MV-4-11 (cell line): ENCODE results near the gene MINDY4.

ENCODE experiments used
- DNase-seq: peaks from one replicate; lab custom pipeline; 2025; lab: John Stamatoyannopoulos, UW

Gene MINDY4

DNA sequence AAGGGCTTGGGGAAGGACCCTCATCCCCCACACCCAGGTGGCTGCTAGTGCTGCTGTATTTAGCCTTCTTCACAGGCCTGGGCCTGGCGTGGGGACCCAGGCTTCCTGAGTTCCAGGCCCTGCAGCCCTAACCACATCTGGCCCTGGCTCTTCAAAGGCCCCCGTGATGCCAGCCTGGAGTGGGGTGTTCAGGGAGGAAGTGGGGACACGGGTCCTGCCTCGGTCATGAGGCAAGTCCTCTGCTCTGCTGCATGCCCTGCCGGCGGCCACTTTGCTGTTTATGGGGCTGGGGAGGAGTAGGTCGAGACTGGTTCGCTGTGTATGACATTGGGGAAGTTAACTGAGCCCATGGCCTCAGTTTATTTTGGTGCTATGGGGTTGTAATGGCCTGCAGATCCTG lies 131.9 kb downstream of the MINDY4 start:
- no peak for DNase-seq

DNA sequence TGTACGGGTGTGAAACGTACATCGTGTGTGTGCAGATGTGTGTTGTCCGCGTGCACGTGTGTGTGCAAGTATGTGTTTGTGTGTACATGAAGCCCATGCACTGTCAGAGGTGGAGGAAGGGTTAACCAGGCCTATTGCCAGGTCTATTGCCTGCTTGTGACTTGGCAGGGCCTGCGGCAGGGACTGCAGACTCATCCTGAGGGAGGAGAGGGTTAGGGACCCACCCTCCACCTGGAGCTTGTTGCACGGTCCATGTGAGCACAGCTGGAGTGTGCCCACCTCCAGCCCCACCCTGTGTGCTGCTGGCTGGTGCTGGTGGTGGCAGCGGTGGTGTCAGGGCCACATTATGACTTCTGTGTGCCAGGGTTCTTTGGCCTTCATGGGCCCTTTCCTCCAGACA lies 133.3 kb downstream of the MINDY4 start:
- no peak for DNase-seq

DNA sequence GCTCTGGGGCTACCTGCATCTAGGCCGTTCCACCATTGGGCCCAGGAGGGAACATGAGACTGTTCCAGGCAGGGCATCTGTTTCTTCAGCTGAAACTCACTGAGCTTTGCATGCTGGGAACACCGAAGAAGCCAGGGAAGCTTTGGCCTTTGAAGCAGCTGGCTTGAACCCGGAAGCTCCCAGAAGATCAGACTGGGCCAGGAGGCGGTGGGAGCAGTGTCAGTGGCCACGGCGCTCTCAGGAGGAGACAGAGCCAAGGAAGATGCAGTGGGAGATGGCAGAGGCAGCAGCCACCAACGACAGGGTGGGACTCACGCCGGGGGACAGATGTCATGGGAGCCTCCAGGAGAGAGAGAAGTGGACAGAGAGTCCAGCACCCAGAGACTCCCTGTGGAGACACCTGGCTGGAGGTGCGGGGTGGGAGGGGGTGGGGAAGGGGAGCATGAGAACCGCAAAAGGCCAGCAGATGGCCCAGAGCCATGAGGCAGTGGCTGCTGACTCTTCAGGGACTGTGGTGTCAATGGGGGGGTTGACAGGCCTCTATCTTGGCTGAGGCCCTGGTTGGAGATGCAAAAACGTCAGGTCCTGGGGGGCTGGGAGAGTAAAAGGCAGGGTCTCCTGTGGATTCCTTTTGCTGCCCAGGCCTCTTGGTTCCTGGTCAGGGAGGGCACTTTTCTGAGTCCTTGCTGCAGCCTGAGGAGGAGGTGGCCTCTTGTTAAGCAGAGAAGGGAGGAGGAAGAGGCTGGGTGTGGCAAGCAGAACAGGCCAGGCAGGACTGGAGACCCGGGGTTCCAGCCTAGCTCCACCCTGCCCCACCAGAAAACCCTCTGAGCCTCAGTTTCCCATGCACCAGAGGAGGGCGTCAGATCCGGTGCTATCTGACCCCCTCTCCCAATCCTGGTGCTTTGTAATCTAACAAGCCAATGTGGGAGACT lies 134.1 kb downstream of the MINDY4 start:
- DNase-seq: no peak

GRCh38 chr7:30906014-30906413 lies 134.8 kb downstream of the MINDY4 start:
- no peak for DNase-seq

DNA sequence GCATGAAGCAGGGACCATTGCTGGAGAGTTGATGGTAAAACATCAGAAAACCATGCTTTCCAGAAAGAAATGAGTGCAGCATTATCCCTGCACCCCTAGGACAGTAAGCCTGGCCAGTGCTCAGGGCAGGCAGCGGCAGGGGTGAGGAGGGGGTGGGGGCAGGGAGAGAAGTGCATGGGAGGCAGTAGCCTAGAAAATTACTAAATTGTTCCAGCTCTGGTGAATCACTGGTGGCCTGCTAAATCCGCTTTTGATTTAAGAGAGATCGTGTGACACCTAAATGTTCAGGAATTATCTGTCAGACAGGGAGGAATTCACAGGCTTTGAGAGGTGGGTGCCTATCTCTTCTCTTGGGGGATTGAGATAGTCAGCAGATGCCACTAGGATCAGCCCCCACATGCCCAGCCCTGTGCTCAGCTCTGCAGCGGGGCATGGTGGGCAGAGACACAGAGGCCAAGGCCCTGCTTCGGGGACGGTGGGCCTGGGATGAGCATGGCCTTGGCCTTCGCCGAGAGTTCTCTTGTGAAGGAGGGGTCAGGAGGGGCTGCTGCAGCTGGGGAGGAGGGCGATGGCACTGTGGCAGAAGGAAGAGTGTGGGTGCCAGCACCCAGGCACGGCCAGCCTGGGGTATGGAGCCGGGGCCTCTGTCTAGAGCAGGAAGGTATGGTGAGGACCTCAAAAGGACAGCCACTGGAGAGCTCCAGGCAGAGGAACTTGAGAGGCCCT lies 135.5 kb downstream of the MINDY4 start:
- DNase-seq: no peak

- no peak for DNase-seq
Observed at GRCh38 chr7:30907527-30908267, 136.5 kb downstream of the MINDY4 start.

GRCh38 chr7:30908681-30909080 lies 137.5 kb downstream of the MINDY4 start:
- no peak for DNase-seq

DNA sequence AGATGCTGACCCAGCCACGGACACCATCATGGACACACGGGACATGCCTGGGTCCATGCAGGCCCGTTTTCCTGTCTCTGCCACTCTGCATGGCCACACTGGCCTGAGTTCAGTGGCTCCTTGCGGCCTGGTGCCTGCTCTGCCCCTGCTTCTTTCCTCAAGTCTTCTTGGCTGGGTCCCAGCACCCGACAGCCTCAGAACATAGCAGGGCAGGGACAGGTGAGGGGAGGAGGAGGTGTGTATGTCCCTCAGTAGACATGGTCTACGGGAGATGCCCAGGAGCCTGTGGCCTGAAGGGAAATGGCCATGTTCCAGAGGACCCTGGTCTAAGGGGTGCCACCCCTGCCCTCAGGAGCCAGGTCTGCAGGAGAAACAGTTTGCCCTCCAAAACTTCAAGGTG lies 138.2 kb downstream of the MINDY4 start:
- DNase-seq: no peak

- DNase-seq: peak; percentile 33
Observed at GRCh38 chr7:30910411-30911073, 139.3 kb downstream of the MINDY4 start.

- no peak for DNase-seq
Observed at GRCh38 chr7:30911133-30911532, 139.9 kb downstream of the MINDY4 start.

- no peak for DNase-seq
Observed at GRCh38 chr7:30911561-30911969, 140.3 kb downstream of the MINDY4 start, which contains the start of gene AQP1. Gene AQP1 (plus strand): TSS chr7:30911853. CDS start chr7:30911910, 57 bp downstream.

- DNase-seq: no peak
Observed at GRCh38 chr7:30912021-30912730, 141.0 kb downstream of the MINDY4 start.

- no peak for DNase-seq
Observed at GRCh38 chr7:30912731-30912985, 141.4 kb downstream of the MINDY4 start.

DNA sequence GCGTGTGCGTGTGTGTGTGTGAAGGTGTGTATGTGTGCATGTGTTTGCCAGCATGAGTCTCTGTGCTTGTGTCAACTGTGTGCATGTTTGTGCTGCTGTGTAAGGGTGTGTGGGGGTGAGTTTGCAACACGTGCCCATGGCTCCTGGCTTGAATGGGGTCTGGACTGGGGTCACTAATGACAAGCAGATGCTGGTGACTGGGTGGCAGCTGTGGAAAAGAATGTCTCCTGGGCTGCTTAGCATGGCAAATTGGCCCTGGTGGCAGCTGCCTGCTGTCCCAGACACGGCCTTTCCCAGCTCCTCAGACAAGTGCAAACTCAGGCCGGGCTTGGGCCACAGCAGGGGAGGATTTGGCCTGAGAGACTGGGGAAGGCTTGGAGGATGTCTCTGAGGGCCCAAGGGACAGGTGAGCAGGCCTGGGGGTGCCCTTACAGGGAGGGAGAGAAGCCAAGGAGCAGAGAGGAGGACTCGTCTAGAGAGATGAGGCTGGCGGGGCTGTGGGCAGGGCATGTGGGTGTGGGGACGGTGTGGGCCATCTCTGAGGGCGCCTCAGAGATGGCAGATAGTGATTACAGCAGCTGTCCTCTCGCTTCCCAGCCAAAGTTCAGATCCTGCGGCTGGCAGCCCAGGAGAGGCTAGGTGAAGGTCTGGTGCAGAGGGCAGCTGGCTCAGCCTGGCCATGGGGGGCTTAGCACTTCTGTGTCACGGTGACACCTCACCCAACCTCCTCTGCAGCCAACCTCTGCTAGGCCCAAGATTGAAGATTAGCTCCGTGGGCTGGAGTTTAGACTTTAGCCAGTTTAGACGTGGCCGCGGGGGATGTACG lies 142.0 kb downstream of the MINDY4 start:
- no peak for DNase-seq

GRCh38 chr7:30913821-30914515 lies 142.8 kb downstream of the MINDY4 start:
- no peak for DNase-seq

DNA sequence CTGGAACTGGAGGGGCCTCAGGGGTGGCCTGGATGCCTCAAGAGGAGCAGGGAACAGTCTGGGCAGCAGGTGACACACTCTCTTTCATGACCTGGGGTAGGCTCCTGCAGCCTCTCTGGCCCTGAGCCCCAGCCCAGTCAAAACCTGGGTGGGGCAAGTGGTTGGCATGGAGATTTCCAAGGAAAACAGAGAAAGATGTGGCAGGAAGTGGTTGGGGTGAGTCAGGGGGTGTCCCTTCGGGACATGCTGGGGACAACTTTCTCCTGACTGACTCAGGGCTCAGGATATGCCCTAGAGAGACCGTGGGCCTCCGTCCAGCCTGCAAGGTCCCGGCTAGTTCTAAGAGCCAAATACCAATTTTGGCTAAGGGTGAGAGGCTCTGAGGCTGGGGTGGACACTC lies 143.4 kb downstream of the MINDY4 start:
- DNase-seq: peak; percentile 36

DNA sequence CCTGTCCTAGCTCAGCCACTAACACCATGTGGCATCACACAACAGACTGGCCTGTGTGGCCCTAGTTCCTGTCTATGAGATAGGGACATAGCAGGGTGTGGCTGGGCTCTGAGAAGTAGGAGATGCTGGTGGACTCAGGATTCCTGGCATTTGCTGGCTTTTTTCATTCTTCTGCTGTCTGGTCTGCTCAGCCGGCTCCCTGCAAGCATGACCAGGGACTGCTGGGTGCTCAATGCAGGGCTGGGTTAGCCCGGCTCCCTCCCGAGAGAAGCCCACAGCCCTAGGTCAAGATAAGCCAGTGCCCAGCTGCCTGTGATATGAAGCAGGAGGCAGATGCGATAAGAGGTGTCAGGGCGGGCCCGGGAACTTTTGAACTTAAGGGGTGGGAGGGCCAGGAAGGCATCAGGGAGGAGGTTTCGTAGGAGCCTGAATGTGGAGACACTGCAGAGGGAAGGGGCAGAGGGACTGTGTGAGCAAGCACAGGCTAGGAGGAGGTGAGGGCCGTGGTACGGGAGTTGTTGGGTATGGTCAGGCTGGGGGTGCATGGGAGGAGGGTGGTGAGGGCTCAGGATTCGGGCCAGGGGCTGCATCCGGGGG lies 143.9 kb downstream of the MINDY4 start:
- no peak for DNase-seq

DNA sequence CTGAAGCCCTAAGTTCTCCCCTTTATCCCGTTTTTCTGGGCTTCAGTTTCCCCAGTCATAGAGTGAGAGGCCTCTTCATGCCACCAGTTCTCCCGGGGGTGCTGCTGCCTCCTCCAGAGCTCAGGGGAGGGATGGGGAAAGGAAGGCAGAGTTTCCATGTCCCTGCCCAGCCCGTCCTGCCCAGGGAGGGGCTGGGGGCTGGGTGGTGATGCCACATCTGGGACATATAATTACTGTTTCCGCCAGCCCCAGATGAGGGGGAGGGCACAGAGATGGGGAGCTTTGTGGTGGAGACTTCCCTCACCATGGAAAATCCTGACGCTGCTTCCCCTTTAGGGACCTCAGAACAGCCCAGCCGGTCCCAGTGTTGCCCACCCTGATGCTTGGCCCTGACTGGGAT lies 144.5 kb downstream of the MINDY4 start:
- DNase-seq: no peak

- DNase-seq: no peak
Observed at GRCh38 chr7:30916255-30916654, 145.0 kb downstream of the MINDY4 start.

DNA sequence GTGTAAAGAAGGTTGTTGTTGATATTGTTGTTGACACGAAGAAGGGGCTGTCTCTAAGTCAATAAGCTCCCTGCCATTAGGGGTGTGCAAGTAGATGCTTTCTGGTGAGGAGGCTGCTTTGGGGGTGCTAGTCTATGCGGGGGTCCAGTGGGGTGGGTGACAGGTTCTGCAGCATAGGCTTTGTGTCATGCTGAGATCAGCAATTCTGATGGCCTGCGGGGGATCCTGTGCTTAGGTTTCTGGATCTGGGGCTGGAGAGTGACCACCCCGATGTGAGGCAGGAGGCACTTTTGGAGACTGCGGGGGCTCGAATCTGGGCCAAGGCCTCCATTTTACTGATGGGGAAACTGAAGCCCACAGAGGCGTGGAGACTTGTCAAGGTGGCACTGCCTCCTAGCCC lies 145.6 kb downstream of the MINDY4 start:
- DNase-seq: no peak
